ENCODE measurements around the gene GABBR2.

The GABBR2 gene

DNA sequence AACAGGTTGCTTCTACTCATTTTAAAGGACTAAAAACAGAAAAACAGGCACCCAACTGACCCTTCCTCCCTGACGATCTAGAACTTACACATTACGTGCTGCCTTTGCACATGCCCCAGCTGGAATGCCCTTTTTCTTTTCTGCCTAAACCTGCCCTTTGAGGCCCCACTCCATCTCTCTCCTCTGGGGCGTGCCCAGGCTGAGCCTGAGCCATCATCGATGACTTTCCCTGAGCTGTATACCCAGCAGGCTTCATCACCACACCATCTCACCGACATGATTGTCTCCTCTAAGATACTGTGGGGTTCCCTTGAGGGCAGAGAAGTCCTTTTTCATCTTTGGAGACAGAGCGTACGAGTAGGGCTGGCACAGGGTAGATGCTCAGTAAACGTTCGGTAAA is 24.1 kb upstream of the GABBR2 start:
- H3K4me3 ChIP-seq (ENCODE audit: low read depth, low read length) = no peak overlapping the region
- TF ChIP-seq CTCF (IDR thresholded peaks at IDR 0.05; ENCODE audit: low read depth, low read length) = no peak

DNA sequence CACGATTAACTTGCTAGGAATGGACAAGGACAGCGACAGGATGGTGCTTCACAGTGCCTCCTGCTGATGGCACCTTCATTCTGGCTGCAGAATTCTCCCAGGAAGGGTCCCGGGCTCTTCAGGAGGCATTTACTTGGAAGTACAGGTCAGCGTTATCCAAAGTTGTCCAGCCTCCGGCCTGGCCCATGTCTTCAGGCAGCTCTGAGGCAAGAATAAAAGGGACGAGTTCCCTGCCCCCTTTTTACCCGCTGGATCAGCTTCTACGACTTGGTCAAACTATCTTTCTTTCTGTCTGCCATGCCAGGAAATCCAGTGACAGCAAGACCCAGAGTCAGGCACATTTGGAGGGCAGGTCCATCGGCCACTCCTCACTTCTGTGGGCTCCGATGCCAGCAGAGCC is 23.4 kb upstream of the GABBR2 start:
- no peak overlapping the region for H3K4me3 ChIP-seq (ENCODE audit: low read depth, low read length)
- no peak for TF ChIP-seq CTCF (IDR thresholded peaks at IDR 0.05; ENCODE audit: low read depth, low read length)

- H3K4me3 ChIP-seq (ENCODE audit: low read depth, low read length) = no peak overlapping the region
- no peak for TF ChIP-seq CTCF (IDR thresholded peaks at IDR 0.05; ENCODE audit: low read depth, low read length)
Measured at GRCh38 chr9:98730871-98731270, 22.1 kb upstream of the GABBR2 start.

- no peak for TF ChIP-seq CTCF (IDR thresholded peaks at IDR 0.05; ENCODE audit: low read depth, low read length)
- H3K4me3 ChIP-seq (ENCODE audit: low read depth, low read length) = no peak overlapping the region
Measured at GRCh38 chr9:98728500-98728899, 19.8 kb upstream of the GABBR2 start.

GRCh38 chr9:98727428-98727827 is 18.7 kb upstream of the GABBR2 start:
- H3K4me3 ChIP-seq (ENCODE audit: low read depth, low read length) = no peak overlapping the region
- no peak for TF ChIP-seq CTCF (IDR thresholded peaks at IDR 0.05; ENCODE audit: low read depth, low read length)

GRCh38 chr9:98726735-98727134 is 18.0 kb upstream of the GABBR2 start:
- TF ChIP-seq CTCF (IDR thresholded peaks at IDR 0.05; ENCODE audit: low read depth, low read length) = no peak
- H3K4me3 ChIP-seq (ENCODE audit: low read depth, low read length) = no peak overlapping the region

DNA sequence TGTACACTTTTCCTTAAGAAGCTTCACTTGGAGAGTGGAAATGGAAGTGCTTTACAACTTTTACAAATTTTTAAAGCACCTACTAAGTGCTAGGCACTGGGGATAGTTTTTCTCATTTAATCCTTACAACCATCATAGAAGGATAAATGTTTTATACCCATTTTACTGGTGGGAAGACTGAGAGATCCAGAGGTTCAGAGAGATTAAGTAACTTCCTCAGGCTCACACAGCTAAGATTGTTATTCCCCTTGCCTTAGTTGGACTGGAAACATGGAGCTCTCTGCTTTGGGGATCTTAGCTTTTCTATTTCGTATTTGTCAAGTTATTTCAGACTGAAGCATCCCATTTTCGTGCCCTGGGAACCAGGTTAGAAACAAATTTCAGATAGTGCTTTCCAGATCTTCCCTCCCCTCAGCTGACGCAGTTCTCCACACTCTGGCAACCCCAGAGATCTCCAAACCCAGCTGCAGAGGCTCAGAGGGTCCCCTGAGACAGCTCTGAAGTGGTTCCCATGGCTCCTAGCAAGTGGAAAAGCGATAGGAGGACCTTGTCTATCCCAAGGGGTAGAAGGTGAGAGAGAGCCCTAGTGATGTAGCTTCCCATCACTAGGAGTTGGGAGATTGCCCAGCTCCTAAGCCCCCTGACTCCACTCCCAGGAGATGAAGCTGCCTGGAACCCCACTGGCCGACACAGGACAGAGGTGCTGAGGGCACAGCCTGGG is 16.2 kb upstream of the GABBR2 start:
- no peak overlapping the region for H3K4me3 ChIP-seq (ENCODE audit: low read depth, low read length)
- TF ChIP-seq CTCF (IDR thresholded peaks at IDR 0.05; ENCODE audit: low read depth, low read length) = no peak
